GM12878 (cell line): Measurements from ENCODE around the gene DCC.

Source experiments
- BCLAF1 ChIP-seq: fragments of 450-650 bp; IDR thresholded peaks from 2 replicates; pipeline ENCODE4 v1.6.1; 2017; ENCODE audit warnings: antibody characterized with exemption, mild to moderate bottlenecking, moderate library complexity
- BRCA1 ChIP-seq: IDR thresholded peaks from 2 replicates; pipeline ENCODE4 v1.6.1; 2011; ENCODE audit warnings: low read depth, low read length, improper control_type of control experiment
- CBFB ChIP-seq: IDR thresholded peaks from 2 replicates; pipeline ENCODE4 v1.6.1; 2016; ENCODE audit warnings: antibody characterized with exemption, low read depth
- CEBPB ChIP-seq, 2 experiments: fragments of 150-350 bp in 1 of 2; IDR thresholded peaks; 2 replicates each; pipeline ENCODE4 v1.6.1; 2012 to 2014; ENCODE audit warnings: low read depth in 2 of 2, low read length in 2 of 2, borderline replicate concordance in 1 of 2, inconsistent platforms in 1 of 2
- CREM ChIP-seq: IDR thresholded peaks from 2 replicates; pipeline ENCODE4 v1.6.1; 2014; ENCODE audit warnings: antibody characterized with exemption, low read depth
- CTCF ChIP-seq, 3 experiments: IDR thresholded peaks in 2 of 3; conservative IDR thresholded peaks in 1 of 3; 2 replicates each; pipeline ENCODE4 v1.5.1; 2011; ENCODE audit warnings: low read depth in 3 of 3, low read length in 3 of 3, mild to moderate bottlenecking in 3 of 3, control low read depth in 2 of 3, moderate library complexity in 2 of 3, inconsistent platforms in 1 of 3, mixed read lengths in 1 of 3; ENCODE audit not compliant: control insufficient read depth in 2 of 3, insufficient read depth in 1 of 3; ENCODE audit errors: extremely low read depth in 1 of 3
- E2F8 ChIP-seq: fragments of 450-650 bp; IDR thresholded peaks from 2 replicates; pipeline ENCODE4 v1.6.1; 2018; ENCODE audit warnings: mild to moderate bottlenecking, low read depth, moderate library complexity; ENCODE audit not compliant: partially characterized antibody
- POLR2A ChIP-seq: IDR thresholded peaks from 2 replicates; pipeline ENCODE4 v1.6.1; 2011; ENCODE audit warnings: low read depth, mild to moderate bottlenecking, low read length
- POLR2AphosphoS5 ChIP-seq: IDR thresholded peaks from 2 replicates; pipeline ENCODE4 v1.6.1; 2011; ENCODE audit warnings: mild to moderate bottlenecking, low read length, inconsistent platforms
- RBBP5 ChIP-seq: fragments of 200-600 bp; sonication (generic); conservative IDR thresholded peaks from 2 replicates; pipeline ENCODE4 v1.6.1; 2016
- REST ChIP-seq: IDR thresholded peaks from 2 replicates; pipeline ENCODE4 v1.6.1; 2012; ENCODE audit warnings: mild to moderate bottlenecking, low read depth, low read length
- SRF ChIP-seq, 2 experiments: IDR thresholded peaks; 2 replicates each; pipeline ENCODE4 v1.6.1; 2011; ENCODE audit warnings: low read depth in 2 of 2, low read length in 2 of 2, mild to moderate bottlenecking in 1 of 2, moderate library complexity in 1 of 2
- ZNF687 ChIP-seq: fragments of 450-650 bp; IDR thresholded peaks from 2 replicates; pipeline ENCODE4 v1.6.1; 2017; ENCODE audit warnings: mild to moderate bottlenecking, moderate library complexity

- no peak for TF ChIP-seq CTCF (IDR thresholded peaks at IDR 0.05 in 2 of 3, conservative IDR thresholded peaks at IDR 0.05 in 1 of 3; ENCODE audit: control insufficient read depth in 2 of 3, extremely low read depth in 1 of 3, insufficient read depth in 1 of 3, low read depth in 3 of 3, low read length in 3 of 3)
- TF ChIP-seq POLR2AphosphoS5 = no peak
- TF ChIP-seq REST = no peak
- TF ChIP-seq SRF (IDR thresholded peaks at IDR 0.05; ENCODE audit: low read depth in 2 of 2, low read length in 2 of 2) = no peak
- TF ChIP-seq CBFB = no peak
- no peak for TF ChIP-seq RBBP5
- no peak for TF ChIP-seq CEBPB (IDR thresholded peaks at IDR 0.05; ENCODE audit: borderline replicate concordance in 1 of 2, low read depth in 2 of 2, low read length in 2 of 2)
- TF ChIP-seq POLR2A = no peak
- no peak for TF ChIP-seq CREM
- TF ChIP-seq ZNF687 = no peak
- TF ChIP-seq E2F8 = no peak
- no peak for TF ChIP-seq BRCA1
- TF ChIP-seq BCLAF1 = no peak
Measured at GRCh38 chr18:53025247-53025646, 685.2 kb downstream of the DCC start.
